Measurements from ENCODE around the gene WASF2.
A peak's percentile ranks its signal among the peaks of the same experiment; 100 is the strongest.

The WASF2 gene

DNA sequence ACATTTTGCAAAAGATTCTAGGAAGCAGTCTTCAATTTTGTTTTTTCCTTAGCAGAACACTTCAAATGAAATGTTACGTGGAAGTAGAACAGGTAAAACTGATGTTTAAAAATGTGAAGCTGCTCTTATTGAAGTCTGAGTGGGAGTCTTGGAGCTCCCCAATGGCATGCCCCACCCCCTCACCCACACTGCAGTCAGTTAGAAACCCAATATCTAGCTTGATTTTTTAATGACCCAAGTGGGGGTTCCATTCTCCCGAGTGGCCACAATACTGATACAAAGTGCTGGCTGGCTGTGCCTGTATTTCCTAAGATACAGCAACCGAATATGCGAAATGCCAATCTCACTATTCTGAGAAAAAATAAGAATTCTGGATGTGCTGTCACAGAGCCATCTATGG is 66.3 kb downstream of the WASF2 start:
- Histone ChIP-seq H3K79me2 (ENCODE audit: control insufficient read depth, insufficient read depth, low read length, poor library complexity) (no peaks in the 10 kb centered on the region), H2BK12ac (ENCODE audit: low read length) (no peak overlapping the region), H3K18ac (ENCODE audit: low read length) (no peak overlapping the region), H3K14ac (ENCODE audit: low read length) (no peak overlapping the region), H3K4me3 (ENCODE audit: low read depth, low read length) (no peak overlapping the region), H3K4ac (ENCODE audit: low read depth, low read length) (no peak overlapping the region), H2BK120ac (ENCODE audit: insufficient read depth, low read length, poor library complexity) (no peak overlapping the region), H3K4me1 (ENCODE audit: control insufficient read depth in 1 of 2, insufficient read depth in 2 of 2, low read length in 2 of 2) (peaks cover 0 to 10% of the 10 kb centered on the region in 2 experiments), H4K12ac (ENCODE audit: low read depth, low read length) (no peak overlapping the region), H3K36me3 (ENCODE audit: control insufficient read depth in 1 of 2, insufficient read depth in 2 of 2, low read length in 2 of 2) (peaks cover 0 to 7% of the 10 kb centered on the region in 2 experiments), H3K9me3 (ENCODE audit: insufficient read depth, low read depth, low read length) (no peaks in the 10 kb centered on the region), H2BK5ac (ENCODE audit: low read depth, low read length, poor library complexity) (no peak overlapping the region), H3K79me1 (ENCODE audit: low read length) (no peaks in the 10 kb centered on the region), H3K23ac (ENCODE audit: low read length) (no peak overlapping the region), H3K27me3 (ENCODE audit: insufficient read depth, low read length) (no peaks in the 10 kb centered on the region), H3K4me2 (ENCODE audit: low read length) (no peak overlapping the region), H3K27ac (ENCODE audit: low read depth, low read length) (no peak overlapping the region), H2AFZ (ENCODE audit: insufficient read depth, low read length, poor library complexity) (no peak overlapping the region), H4K8ac (ENCODE audit: low read depth, low read length) (no peak overlapping the region), H3K9ac (ENCODE audit: low read length) (no peak overlapping the region), H2AK5ac (ENCODE audit: low read length) (no peak overlapping the region), H4K91ac (ENCODE audit: low read depth, low read length) (no peak overlapping the region)
- no peak for DNase-seq
- WGBS (ENCODE audit: extremely low coverage, insufficient coverage, insufficient read length), result no CpG with 5 or more reads among the region's 4 CpGs

DNA sequence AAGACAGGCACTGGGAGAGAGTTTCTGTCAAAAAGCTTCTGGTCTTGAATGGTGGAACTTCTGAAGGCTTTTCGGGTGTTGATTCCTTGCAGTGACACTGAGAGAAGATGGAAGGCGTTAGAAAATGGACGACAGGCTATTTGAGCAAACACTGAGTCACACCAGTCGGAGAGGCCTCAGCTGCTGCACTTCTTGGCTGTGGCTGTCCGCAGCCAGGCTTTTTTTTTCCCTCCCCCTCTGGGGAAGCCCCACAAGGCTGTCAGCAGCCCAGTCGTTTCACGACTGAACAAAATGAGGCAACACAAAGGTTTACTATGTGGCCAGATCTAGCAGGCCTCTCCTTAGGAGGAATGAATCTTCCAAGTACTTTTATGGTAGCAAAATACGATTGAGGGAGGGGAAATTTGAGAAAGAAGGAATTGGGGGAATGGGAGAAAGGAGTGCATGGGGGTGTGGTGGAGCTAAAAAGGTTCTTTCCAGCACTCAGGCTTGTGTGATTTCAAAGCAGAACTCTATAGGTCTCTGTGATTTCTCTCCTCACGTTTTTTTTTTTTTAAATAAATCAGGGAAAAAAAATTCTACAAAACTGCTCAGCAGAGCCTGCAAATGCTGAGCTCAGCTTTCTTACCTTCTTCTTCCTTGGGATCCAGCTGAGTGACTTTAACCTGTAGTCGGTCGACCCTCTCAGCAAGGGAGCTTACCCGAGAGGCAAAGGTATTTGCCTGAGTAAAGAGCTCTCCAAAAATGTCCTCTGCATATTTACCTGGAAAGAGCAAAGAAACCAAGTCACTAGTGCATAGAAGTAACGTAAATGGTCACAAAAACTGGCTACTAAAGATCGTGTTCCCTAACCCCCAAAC is 71.4 kb downstream of the WASF2 start:
- no peaks in the 10 kb centered on the region for H3K9me3 ChIP-seq (ENCODE audit: insufficient read depth, low read depth, low read length)
- H3K27me3 ChIP-seq (ENCODE audit: insufficient read depth, low read length), result no peaks in the 10 kb centered on the region
- no peak overlapping the region for H2BK120ac ChIP-seq (ENCODE audit: insufficient read depth, low read length, poor library complexity)
- H2BK5ac ChIP-seq (ENCODE audit: low read depth, low read length, poor library complexity), result peak overlapping the region; percentile 60
- H3K4ac ChIP-seq (ENCODE audit: low read depth, low read length), result no peak overlapping the region
- no peaks in the 10 kb centered on the region for H3K79me1 ChIP-seq (ENCODE audit: low read length)
- peak in 1 of 2 donors; percentile 16 for DNase-seq
- H2AFZ ChIP-seq (ENCODE audit: insufficient read depth, low read length, poor library complexity), result no peak overlapping the region
- peak overlapping the region; percentile 10 for H3K4me2 ChIP-seq (ENCODE audit: low read length)
- H3K18ac ChIP-seq (ENCODE audit: low read length), result no peak overlapping the region
- no peak overlapping the region for H4K8ac ChIP-seq (ENCODE audit: low read depth, low read length)
- H3K9ac ChIP-seq (ENCODE audit: low read length), result no peak overlapping the region
- no peak overlapping the region for H4K91ac ChIP-seq (ENCODE audit: low read depth, low read length)
- H3K36me3 ChIP-seq (ENCODE audit: control insufficient read depth in 1 of 2, insufficient read depth in 2 of 2, low read length in 2 of 2), result peaks cover 3 to 27% of the 10 kb centered on the region in 2 experiments
- H3K4me3 ChIP-seq (ENCODE audit: low read depth, low read length), result no peak overlapping the region
- H3K14ac ChIP-seq (ENCODE audit: low read length), result no peak overlapping the region
- H3K79me2 ChIP-seq (ENCODE audit: control insufficient read depth, insufficient read depth, low read length, poor library complexity), result no peaks in the 10 kb centered on the region
- peaks cover 0 to 2% of the 10 kb centered on the region in 2 experiments for H3K4me1 ChIP-seq (ENCODE audit: control insufficient read depth in 1 of 2, insufficient read depth in 2 of 2, low read length in 2 of 2)
- H3K27ac ChIP-seq (ENCODE audit: low read depth, low read length), result peak overlapping the region; percentile 85
- H4K12ac ChIP-seq (ENCODE audit: low read depth, low read length), result no peak overlapping the region
- H2BK12ac ChIP-seq (ENCODE audit: low read length), result no peak overlapping the region
- no peak overlapping the region for H3K23ac ChIP-seq (ENCODE audit: low read length)
- no peak overlapping the region for H2AK5ac ChIP-seq (ENCODE audit: low read length)
- 100% methylated on average over 1 of the region's 14 CpGs for WGBS (ENCODE audit: extremely low coverage, insufficient coverage, insufficient read length)

DNA sequence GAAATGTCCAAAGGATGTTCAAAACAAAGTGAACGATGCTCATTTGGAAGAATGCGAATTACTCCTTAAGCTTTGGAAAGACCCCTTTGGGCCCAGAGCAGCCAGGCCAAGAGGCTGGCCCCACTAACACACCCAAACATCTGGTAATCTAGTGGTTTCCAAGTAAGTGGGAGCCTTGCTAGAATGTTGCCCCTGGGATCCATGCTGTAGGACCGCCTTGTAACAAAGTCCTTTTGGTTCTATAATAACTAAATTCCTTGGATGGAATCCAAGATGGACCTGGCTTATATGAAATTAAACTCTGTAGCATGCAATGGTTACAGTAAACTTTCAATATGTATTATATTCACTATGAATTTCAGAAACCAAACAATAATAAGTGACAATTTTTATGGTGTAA is 72.3 kb downstream of the WASF2 start:
- Histone ChIP-seq H3K27me3 (ENCODE audit: insufficient read depth, low read length) (no peaks in the 10 kb centered on the region), H4K91ac (ENCODE audit: low read depth, low read length) (no peak overlapping the region), H3K4ac (ENCODE audit: low read depth, low read length) (no peak overlapping the region), H3K4me3 (ENCODE audit: low read depth, low read length) (no peak overlapping the region), H2BK120ac (ENCODE audit: insufficient read depth, low read length, poor library complexity) (no peak overlapping the region), H4K12ac (ENCODE audit: low read depth, low read length) (no peak overlapping the region), H4K8ac (ENCODE audit: low read depth, low read length) (no peak overlapping the region), H2BK12ac (ENCODE audit: low read length) (peak overlapping the region; percentile 1), H2BK5ac (ENCODE audit: low read depth, low read length, poor library complexity) (no peak overlapping the region), H3K36me3 (ENCODE audit: control insufficient read depth in 1 of 2, insufficient read depth in 2 of 2, low read length in 2 of 2) (peaks cover 10 to 35% of the 10 kb centered on the region in 2 experiments), H2AFZ (ENCODE audit: insufficient read depth, low read length, poor library complexity) (no peak overlapping the region), H3K9ac (ENCODE audit: low read length) (no peak overlapping the region), H3K4me1 (ENCODE audit: control insufficient read depth in 1 of 2, insufficient read depth in 2 of 2, low read length in 2 of 2) (peaks cover 0 to 2% of the 10 kb centered on the region in 2 experiments), H3K18ac (ENCODE audit: low read length) (no peak overlapping the region), H3K79me1 (ENCODE audit: low read length) (no peaks in the 10 kb centered on the region), H3K27ac (ENCODE audit: low read depth, low read length) (peak overlapping the region; percentile 85), H3K79me2 (ENCODE audit: control insufficient read depth, insufficient read depth, low read length, poor library complexity) (no peaks in the 10 kb centered on the region), H3K4me2 (ENCODE audit: low read length) (no peak overlapping the region), H3K23ac (ENCODE audit: low read length) (no peak overlapping the region), H3K14ac (ENCODE audit: low read length) (no peak overlapping the region), H3K9me3 (ENCODE audit: insufficient read depth, low read depth, low read length) (no peaks in the 10 kb centered on the region), H2AK5ac (ENCODE audit: low read length) (no peak overlapping the region)
- no CpG with 5 or more reads among the region's 3 CpGs for WGBS (ENCODE audit: extremely low coverage, insufficient coverage, insufficient read length)
- DNase-seq, result no peak

DNA sequence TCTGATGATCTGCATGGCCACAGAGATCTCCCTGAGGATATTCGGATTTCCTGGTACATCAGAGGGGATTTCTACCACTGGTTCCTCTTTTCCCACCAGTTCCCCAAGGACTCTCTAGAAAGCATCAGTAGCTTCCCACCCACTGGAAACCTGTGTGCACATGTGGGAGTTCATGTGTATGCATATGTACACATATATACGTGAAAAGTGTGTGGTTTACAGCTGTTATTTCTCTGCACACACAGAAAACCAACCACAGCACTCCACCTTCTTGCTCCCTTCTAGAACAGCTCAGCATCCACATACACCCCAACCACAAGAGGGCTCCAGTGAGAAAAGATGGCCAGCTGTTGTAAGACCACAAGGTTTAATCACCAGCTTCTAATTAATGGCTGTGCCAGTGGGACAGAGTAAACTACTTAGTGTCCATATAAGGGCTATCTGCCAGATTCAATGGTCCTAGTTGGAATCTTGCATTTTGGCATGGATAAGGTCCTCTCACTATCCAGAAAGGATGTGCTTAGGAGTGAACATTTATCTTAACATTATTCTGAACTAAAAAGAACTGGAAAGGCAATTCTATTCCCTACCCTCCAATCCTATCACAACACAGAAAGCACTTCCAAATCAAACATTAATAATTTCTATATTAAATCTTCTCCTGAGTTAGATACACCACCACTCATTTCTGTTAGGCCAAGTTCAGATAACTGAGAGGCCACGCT is 73.4 kb downstream of the WASF2 start:
- no peak overlapping the region for H3K18ac ChIP-seq (ENCODE audit: low read length)
- H2AK5ac ChIP-seq (ENCODE audit: low read length), result no peak overlapping the region
- no peak overlapping the region for H4K12ac ChIP-seq (ENCODE audit: low read depth, low read length)
- H3K9ac ChIP-seq (ENCODE audit: low read length), result no peak overlapping the region
- peak; percentile 39 to 71 for DNase-seq
- no peaks in the 10 kb centered on the region for H3K79me1 ChIP-seq (ENCODE audit: low read length)
- no peak overlapping the region for H2BK12ac ChIP-seq (ENCODE audit: low read length)
- H3K4me1 ChIP-seq (ENCODE audit: control insufficient read depth in 1 of 2, insufficient read depth in 2 of 2, low read length in 2 of 2), result peaks cover 0 to 2% of the 10 kb centered on the region in 2 experiments
- H3K79me2 ChIP-seq (ENCODE audit: control insufficient read depth, insufficient read depth, low read length, poor library complexity), result no peaks in the 10 kb centered on the region
- no peak overlapping the region for H3K23ac ChIP-seq (ENCODE audit: low read length)
- H3K9me3 ChIP-seq (ENCODE audit: insufficient read depth, low read depth, low read length), result no peaks in the 10 kb centered on the region
- no CpG with 5 or more reads among the region's 3 CpGs for WGBS (ENCODE audit: extremely low coverage, insufficient coverage, insufficient read length)
- no peak overlapping the region for H2AFZ ChIP-seq (ENCODE audit: insufficient read depth, low read length, poor library complexity)
- no peak overlapping the region for H3K4me3 ChIP-seq (ENCODE audit: low read depth, low read length)
- no peak overlapping the region for H3K4me2 ChIP-seq (ENCODE audit: low read length)
- H3K27ac ChIP-seq (ENCODE audit: low read depth, low read length), result no peak overlapping the region
- no peak overlapping the region for H4K91ac ChIP-seq (ENCODE audit: low read depth, low read length)
- H3K36me3 ChIP-seq (ENCODE audit: control insufficient read depth in 1 of 2, insufficient read depth in 2 of 2, low read length in 2 of 2), result peaks cover 16 to 43% of the 10 kb centered on the region in 2 experiments
- H3K27me3 ChIP-seq (ENCODE audit: insufficient read depth, low read length), result no peaks in the 10 kb centered on the region
- no peak overlapping the region for H2BK120ac ChIP-seq (ENCODE audit: insufficient read depth, low read length, poor library complexity)
- no peak overlapping the region for H3K14ac ChIP-seq (ENCODE audit: low read length)
- no peak overlapping the region for H2BK5ac ChIP-seq (ENCODE audit: low read depth, low read length, poor library complexity)
- no peak overlapping the region for H4K8ac ChIP-seq (ENCODE audit: low read depth, low read length)
- no peak overlapping the region for H3K4ac ChIP-seq (ENCODE audit: low read depth, low read length)

All from trophoblast cell (in vitro differentiated cells and primary cell).